ENCODE data around the gene BAX. TPM values are rescaled to one million over a fixed set of nuclear protein-coding genes. Genes with fewer than 3 reads are reported as not detected.

BAX gene
- total and polyA plus RNA-seq, 9 of the 15 experiments (the other 6 are each of a cell fraction or from before 2014, with no cell fraction given) = 3.2 to 95.4 (median 44.5) TPM

DNA sequence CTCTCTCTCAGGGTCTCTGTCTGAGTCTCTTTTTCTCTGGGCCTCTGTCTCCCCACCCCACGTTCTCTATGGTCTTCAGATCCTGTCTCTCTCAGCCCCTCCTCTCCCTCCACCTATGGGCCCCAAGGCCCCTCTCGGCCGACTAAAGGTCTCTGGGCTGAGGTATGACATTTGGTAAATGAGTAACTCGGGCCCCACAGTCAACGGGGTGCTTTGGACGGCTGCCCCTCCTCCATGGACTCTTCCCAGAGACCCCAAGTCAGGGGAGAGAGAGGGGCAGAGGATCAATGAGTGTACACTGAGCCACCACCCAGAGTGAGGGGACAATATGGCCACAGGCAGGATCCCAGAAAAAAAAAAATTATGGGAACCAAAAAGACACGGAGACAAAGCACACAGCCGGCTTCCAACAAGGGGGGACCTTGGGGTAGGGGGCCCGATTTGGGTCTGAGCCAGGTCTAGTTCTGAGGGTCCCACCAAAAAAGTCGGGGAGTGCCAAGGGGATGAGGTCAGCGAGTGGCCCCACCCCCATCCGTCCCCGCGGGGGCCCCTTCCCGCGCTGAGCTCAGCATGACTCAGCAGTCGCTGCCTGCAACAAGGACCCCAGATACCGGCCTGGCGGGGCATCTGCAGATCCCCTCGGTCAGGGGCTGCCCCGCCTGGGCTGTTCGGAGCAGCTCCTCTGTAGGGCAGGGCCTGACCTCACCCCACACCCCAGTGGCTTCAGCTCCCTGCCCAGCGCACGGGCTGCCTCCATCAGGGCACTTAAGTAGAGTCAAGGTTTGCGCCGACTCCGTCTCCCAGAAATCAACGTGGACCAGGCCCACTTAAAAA lies 8.9 kb downstream of the BAX start (continued):
- TF ChIP-seq, protein P1, sequence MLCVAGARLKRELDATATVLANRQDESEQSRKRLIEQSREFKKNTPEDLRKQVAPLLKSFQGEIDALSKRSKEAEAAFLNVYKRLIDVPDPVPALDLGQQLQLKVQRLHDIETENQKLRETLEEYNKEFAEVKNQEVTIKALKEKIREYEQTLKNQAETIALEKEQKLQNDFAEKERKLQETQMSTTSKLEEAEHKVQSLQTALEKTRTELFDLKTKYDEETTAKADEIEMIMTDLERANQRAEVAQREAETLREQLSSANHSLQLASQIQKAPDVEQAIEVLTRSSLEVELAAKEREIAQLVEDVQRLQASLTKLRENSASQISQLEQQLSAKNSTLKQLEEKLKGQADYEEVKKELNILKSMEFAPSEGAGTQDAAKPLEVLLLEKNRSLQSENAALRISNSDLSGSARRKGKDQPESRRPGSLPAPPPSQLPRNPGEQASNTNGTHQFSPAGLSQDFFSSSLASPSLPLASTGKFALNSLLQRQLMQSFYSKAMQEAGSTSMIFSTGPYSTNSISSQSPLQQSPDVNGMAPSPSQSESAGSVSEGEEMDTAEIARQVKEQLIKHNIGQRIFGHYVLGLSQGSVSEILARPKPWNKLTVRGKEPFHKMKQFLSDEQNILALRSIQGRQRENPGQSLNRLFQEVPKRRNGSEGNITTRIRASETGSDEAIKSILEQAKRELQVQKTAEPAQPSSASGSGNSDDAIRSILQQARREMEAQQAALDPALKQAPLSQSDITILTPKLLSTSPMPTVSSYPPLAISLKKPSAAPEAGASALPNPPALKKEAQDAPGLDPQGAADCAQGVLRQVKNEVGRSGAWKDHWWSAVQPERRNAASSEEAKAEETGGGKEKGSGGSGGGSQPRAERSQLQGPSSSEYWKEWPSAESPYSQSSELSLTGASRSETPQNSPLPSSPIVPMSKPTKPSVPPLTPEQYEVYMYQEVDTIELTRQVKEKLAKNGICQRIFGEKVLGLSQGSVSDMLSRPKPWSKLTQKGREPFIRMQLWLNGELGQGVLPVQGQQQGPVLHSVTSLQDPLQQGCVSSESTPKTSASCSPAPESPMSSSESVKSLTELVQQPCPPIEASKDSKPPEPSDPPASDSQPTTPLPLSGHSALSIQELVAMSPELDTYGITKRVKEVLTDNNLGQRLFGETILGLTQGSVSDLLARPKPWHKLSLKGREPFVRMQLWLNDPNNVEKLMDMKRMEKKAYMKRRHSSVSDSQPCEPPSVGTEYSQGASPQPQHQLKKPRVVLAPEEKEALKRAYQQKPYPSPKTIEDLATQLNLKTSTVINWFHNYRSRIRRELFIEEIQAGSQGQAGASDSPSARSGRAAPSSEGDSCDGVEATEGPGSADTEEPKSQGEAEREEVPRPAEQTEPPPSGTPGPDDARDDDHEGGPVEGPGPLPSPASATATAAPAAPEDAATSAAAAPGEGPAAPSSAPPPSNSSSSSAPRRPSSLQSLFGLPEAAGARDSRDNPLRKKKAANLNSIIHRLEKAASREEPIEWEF (CRISPR knock-in tag; IDR thresholded peaks at IDR 0.05) = peak; percentile 97
- TF ChIP-seq, protein P2, sequence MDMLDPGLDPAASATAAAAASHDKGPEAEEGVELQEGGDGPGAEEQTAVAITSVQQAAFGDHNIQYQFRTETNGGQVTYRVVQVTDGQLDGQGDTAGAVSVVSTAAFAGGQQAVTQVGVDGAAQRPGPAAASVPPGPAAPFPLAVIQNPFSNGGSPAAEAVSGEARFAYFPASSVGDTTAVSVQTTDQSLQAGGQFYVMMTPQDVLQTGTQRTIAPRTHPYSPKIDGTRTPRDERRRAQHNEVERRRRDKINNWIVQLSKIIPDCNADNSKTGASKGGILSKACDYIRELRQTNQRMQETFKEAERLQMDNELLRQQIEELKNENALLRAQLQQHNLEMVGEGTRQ (CRISPR knock-in tag; IDR thresholded peaks at IDR 0.05) = no peak
- TF ChIP-seq E2F6 (IDR thresholded peaks at IDR 0.05; ENCODE audit: borderline replicate concordance in 1 of 2, extremely low read depth in 1 of 2, insufficient read depth in 1 of 2, insufficient read length in 1 of 2, low read depth in 1 of 2, low read length in 1 of 2, poor library complexity in 1 of 2, severe bottlenecking in 1 of 2) = peak; percentile 67 to 83
- TF ChIP-seq NFXL1 (CRISPR knock-in tag; IDR thresholded peaks at IDR 0.05) = no peak
- TF ChIP-seq ZNF445 (CRISPR knock-in tag; IDR thresholded peaks at IDR 0.05; ENCODE audit: low read depth) = no peak
- TF ChIP-seq, protein P3, sequence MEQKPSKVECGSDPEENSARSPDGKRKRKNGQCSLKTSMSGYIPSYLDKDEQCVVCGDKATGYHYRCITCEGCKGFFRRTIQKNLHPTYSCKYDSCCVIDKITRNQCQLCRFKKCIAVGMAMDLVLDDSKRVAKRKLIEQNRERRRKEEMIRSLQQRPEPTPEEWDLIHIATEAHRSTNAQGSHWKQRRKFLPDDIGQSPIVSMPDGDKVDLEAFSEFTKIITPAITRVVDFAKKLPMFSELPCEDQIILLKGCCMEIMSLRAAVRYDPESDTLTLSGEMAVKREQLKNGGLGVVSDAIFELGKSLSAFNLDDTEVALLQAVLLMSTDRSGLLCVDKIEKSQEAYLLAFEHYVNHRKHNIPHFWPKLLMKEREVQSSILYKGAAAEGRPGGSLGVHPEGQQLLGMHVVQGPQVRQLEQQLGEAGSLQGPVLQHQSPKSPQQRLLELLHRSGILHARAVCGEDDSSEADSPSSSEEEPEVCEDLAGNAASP (IDR thresholded peaks at IDR 0.05) = no peak
- no peak for TF ChIP-seq NR3C1 (CRISPR knock-in tag; IDR thresholded peaks at IDR 0.05)
- TF ChIP-seq YBX1 (IDR thresholded peaks at IDR 0.05) = no peak
- peak in 1 of 2 experiments; percentile 84; a peak in 1 of 4 replicates for TF ChIP-seq KDM4B (IDR thresholded peaks at IDR 0.05; ENCODE audit: borderline replicate concordance in 2 of 2, low read depth in 1 of 2)
- TF ChIP-seq RBM39 (optimal IDR thresholded peaks at IDR 0.05; ENCODE audit: low read depth, low read length) = no peak
- TF ChIP-seq, protein P4, sequence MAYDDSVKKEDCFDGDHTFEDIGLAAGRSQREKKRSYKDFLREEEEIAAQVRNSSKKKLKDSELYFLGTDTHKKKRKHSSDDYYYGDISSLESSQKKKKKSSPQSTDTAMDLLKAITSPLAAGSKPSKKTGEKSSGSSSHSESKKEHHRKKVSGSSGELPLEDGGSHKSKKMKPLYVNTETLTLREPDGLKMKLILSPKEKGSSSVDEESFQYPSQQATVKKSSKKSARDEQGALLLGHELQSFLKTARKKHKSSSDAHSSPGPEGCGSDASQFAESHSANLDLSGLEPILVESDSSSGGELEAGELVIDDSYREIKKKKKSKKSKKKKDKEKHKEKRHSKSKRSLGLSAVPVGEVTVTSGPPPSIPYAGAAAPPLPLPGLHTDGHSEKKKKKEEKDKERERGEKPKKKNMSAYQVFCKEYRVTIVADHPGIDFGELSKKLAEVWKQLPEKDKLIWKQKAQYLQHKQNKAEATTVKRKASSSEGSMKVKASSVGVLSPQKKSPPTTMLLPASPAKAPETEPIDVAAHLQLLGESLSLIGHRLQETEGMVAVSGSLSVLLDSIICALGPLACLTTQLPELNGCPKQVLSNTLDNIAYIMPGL (CRISPR knock-in tag; IDR thresholded peaks at IDR 0.05) = no peak
- peak; percentile 92 for TF ChIP-seq MTA3 (IDR thresholded peaks at IDR 0.05; ENCODE audit: borderline replicate concordance)
- TF ChIP-seq KDM1A (IDR thresholded peaks at IDR 0.05) = 0 out of 4 replicates have a peak, but pooled peaks of 1 of the 2 experiments have one; percentile 15
